DND-41 (cell line): ENCODE results near the gene SAC3D1.

Source experiments
- CTCF ChIP-seq: IDR thresholded peaks from 2 replicates; pipeline ENCODE4 v1.5.1; 2012; ENCODE audit warnings: borderline replicate concordance, low read length, moderate library complexity, mild to moderate bottlenecking; ENCODE audit not compliant: poor library complexity, severe bottlenecking; ENCODE audit errors: extremely low read depth
- EZH2 ChIP-seq: IDR thresholded peaks from 3 replicates; pipeline ENCODE4 v1.6.1; 2012; ENCODE audit warnings: borderline replicate concordance, low read depth, mild to moderate bottlenecking, moderate library complexity, low read length, inconsistent platforms; ENCODE audit not compliant: severe bottlenecking

- TF ChIP-seq CTCF: no peak
- TF ChIP-seq EZH2: no peak
Observed at GRCh38 chr11:65087827-65088226, 46.8 kb downstream of the SAC3D1 start.
